Smooth muscle cell (in vitro differentiated cells): ENCODE data around the gene IL5. TPM values are rescaled to one million over a fixed set of nuclear protein-coding genes. Genes with fewer than 3 reads are reported as not detected.
"Not testable (repeated sequence)": the region's sequence is repeated elsewhere in the genome, so short reads cannot be mapped to it uniquely, and the experiment has no call there.

ENCODE experiments used
- DNase-seq: peaks from one replicate; lab custom pipeline; 2025; ENCODE audit not compliant: unreplicated experiment; lab: John Stamatoyannopoulos, UW
- H2AFZ ChIP-seq: fragments of 200-600 bp; sonication (generic); 2 replicates; pipeline ENCODE4 v1.6.0; 2016; ENCODE audit warnings: antibody characterized with exemption, low read depth, mild to moderate bottlenecking
- H3F3A ChIP-seq: fragments of 200-600 bp; sonication (generic); 2 replicates; pipeline ENCODE4 v1.6.0; 2017; ENCODE audit warnings: antibody characterized with exemption, low read depth
- H3K27ac ChIP-seq: fragments of 200-600 bp; sonication (generic); 2 replicates; pipeline ENCODE4 v1.5.1; 2016; ENCODE audit warnings: low read depth, mild to moderate bottlenecking
- H3K27me3 ChIP-seq: fragments of 200-600 bp; sonication (generic); 2 replicates; pipeline ENCODE4 v1.6.1; 2016; ENCODE audit warnings: low read depth, mild to moderate bottlenecking
- H3K36me3 ChIP-seq: fragments of 200-600 bp; sonication (generic); 2 replicates; pipeline ENCODE4 v1.5.1; 2016; ENCODE audit warnings: low read depth
- H3K4me1 ChIP-seq: fragments of 200-600 bp; sonication (generic); 2 replicates; pipeline ENCODE4 v1.5.1; 2016; ENCODE audit warnings: low read depth
- H3K4me2 ChIP-seq: fragments of 200-600 bp; sonication (generic); 2 replicates; pipeline ENCODE4 v1.6.0; 2016; ENCODE audit warnings: mild to moderate bottlenecking
- H3K4me3 ChIP-seq: fragments of 200-600 bp; sonication (generic); 2 replicates; pipeline ENCODE4 v1.5.1; 2016; ENCODE audit warnings: mild to moderate bottlenecking
- H3K79me2 ChIP-seq: fragments of 200-600 bp; sonication (generic); 2 replicates; pipeline ENCODE4 v1.6.0; 2016; ENCODE audit warnings: low read depth, mild to moderate bottlenecking
- H3K9ac ChIP-seq: fragments of 200-600 bp; sonication (generic); 2 replicates; pipeline ENCODE4 v1.6.0; 2016; ENCODE audit warnings: low read depth
- H3K9me3 ChIP-seq: fragments of 200-600 bp; sonication (generic); replicated peaks from 2 replicates; pipeline ENCODE4 v1.5.1; 2016; ENCODE audit warnings: low read depth
- H4K20me1 ChIP-seq: fragments of 200-600 bp; sonication (generic); 2 replicates; pipeline ENCODE4 v1.6.0; 2016; ENCODE audit warnings: low read depth
- whole genome bisulfite sequencing: methylation state at CpG from one replicate; pipeline ENCODE4 v1.1.7; 2016; ENCODE audit warnings: low lambda C conversion rate; 5-methylcytosine and 5-hydroxymethylcytosine counted together
- polyA plus RNA-seq: library from polyadenylated mRNA; unstranded; fragments of >200 nt; fragmentation: Nextera tagmentation; extraction: Ambion mirVana; gene quantifications from 2 replicates; pipeline ENCODE4 v1.2.1, GENCODE V29; 2016
- total RNA-seq: library from RNA; depleted of rRNA; stranded (reverse); fragments of >200 nt; gene quantifications from 2 replicates; pipeline ENCODE4 v1.2.3, GENCODE V29; 2014
- TF ChIP-seq, protein P1 (sequence below): fragments of 200-600 bp; sonication (generic); IDR thresholded peaks from 2 replicates; pipeline ENCODE4 v1.5.1; 2017; ENCODE audit warnings: borderline replicate concordance, mild to moderate bottlenecking, antibody characterized with exemption; ENCODE audit not compliant: insufficient read depth, poor library complexity, severe bottlenecking

The IL5 gene
- total and polyA plus RNA-seq, 2 experiments from 2014 or later, result not detected

DNA sequence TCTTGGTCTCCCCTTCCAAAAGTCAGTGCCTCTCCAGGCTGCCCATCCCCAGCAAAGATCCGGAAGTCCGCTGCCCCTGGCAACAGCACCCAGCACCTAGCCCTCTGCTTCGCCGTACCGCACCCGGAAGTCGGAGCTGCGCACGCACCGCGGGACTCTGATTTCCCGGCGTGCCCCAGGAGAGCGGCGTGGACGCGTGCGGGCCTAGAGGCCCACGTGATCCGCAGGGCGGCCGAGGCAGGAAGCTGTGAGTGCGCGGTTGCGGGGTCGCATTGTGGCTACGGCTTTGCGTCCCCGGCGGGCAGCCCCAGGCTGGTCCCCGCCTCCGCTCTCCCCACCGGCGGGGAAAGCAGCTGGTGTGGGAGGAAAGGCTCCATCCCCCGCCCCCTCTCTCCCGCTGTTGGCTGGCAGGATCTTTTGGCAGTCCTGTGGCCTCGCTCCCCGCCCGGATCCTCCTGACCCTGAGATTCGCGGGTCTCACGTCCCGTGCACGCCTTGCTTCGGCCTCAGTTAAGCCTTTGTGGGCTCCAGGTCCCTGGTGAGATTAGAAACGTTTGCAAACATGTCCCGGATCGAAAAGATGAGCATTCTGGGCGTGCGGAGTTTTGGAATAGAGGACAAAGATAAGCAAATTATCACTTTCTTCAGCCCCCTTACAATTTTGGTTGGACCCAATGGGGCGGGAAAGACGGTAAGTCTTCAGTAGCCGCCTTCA lies 13.6 kb upstream of the IL5 start, which contains the start of gene RAD50:
TSS of gene RAD50 (plus strand) at position 215 of the 715 bp plus-strand sequence. CDS start at position 563, 348 bp downstream.
- Histone ChIP-seq H3K9me3 (no peaks in the 10 kb centered on the region), H3K4me3 (peak within 1 kb of the TSS; percentile 87), H3K4me2 (peak within 1 kb of the TSS; percentile 99), H3K27ac (peak within 1 kb of the TSS; percentile 58), H3F3A (peaks cover 7% of the 10 kb centered on the region), H3K27me3 (no peaks in the 10 kb centered on the region), H3K79me2 (peaks cover 15% of the 10 kb centered on the region), H4K20me1 (no peaks in the 10 kb centered on the region), H2AFZ (peak within 1 kb of the TSS; percentile 100), H3K36me3 (peaks cover 3% of the 10 kb centered on the region), H3K4me1 (peaks cover 14% of the 10 kb centered on the region), H3K9ac (peak within 1 kb of the TSS; percentile 8)
- peak; percentile 62 for DNase-seq
- TF ChIP-seq, protein P1, sequence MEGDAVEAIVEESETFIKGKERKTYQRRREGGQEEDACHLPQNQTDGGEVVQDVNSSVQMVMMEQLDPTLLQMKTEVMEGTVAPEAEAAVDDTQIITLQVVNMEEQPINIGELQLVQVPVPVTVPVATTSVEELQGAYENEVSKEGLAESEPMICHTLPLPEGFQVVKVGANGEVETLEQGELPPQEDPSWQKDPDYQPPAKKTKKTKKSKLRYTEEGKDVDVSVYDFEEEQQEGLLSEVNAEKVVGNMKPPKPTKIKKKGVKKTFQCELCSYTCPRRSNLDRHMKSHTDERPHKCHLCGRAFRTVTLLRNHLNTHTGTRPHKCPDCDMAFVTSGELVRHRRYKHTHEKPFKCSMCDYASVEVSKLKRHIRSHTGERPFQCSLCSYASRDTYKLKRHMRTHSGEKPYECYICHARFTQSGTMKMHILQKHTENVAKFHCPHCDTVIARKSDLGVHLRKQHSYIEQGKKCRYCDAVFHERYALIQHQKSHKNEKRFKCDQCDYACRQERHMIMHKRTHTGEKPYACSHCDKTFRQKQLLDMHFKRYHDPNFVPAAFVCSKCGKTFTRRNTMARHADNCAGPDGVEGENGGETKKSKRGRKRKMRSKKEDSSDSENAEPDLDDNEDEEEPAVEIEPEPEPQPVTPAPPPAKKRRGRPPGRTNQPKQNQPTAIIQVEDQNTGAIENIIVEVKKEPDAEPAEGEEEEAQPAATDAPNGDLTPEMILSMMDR, result no peak
- WGBS, result 1% methylated on average over 51 of the region's 53 CpGs

DNA sequence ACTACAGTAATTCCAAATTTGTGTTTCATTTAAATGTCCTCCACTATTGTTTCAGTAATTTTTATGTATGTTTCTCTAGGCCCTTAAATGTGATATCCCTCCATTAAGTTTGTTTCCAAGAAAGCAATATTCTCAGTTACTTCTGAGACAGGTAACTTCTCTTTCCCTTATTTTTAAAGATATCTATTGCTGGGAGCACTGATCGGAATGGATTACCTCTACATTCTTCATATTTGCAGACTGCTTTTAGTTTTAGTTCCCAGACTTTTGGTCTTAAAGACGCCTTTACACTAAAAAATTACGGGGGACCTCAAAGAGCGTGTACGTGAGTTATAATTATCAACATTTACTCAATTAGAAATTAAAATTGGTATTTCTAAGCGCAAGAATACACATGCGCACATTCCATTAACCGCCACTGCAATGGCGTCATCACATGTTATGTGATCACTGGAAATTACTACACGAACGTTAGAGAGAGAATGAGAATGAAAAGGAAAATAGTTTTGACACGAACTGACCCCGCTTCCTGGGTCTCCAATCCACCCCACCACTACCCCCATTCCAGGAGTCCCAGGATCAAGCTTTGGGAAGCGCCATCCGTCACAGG lies 12.9 kb upstream of the IL5 start:
- peak overlapping the region; percentile 87 for H3K4me3 ChIP-seq
- 58% methylated on average over 15 of the region's 15 CpGs for WGBS
- H3K79me2 ChIP-seq, result peaks cover 15% of the 10 kb centered on the region
- TF ChIP-seq, protein P1, result no peak
- H3K9ac ChIP-seq, result peak overlapping the region; percentile 8
- H3K9me3 ChIP-seq, result no peaks in the 10 kb centered on the region
- no peaks in the 10 kb centered on the region for H4K20me1 ChIP-seq
- H3K4me1 ChIP-seq, result peaks cover 14% of the 10 kb centered on the region
- peaks cover 7% of the 10 kb centered on the region for H3F3A ChIP-seq
- H3K27me3 ChIP-seq, result no peaks in the 10 kb centered on the region
- no peaks in the 10 kb centered on the region for H3K36me3 ChIP-seq
- peak overlapping the region; percentile 100 for H2AFZ ChIP-seq
- H3K4me2 ChIP-seq, result peak overlapping the region; percentile 99
- DNase-seq, result no peak
- H3K27ac ChIP-seq, result peak overlapping the region; percentile 58

DNA sequence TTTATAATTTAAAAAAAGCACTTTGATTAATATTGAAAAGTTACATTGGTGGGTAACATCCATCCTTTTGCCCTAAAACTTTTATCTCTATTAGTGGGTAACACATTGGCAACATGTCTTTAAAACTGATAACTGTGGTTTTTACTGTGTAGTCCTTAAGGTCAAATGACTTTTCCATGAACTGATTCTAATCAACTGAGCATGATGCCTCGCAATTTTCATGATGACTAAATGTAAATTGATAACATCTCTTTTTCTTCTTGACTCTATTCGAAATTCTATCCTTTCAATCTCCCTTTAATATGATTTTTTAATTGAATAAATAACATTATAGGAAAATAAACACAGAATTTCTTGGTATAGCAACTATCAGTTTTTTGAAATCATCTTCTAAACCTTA lies 6.3 kb upstream of the IL5 start:
- TF ChIP-seq, protein P1, result no peak
- 85% methylated on average over 2 of the region's 2 CpGs for WGBS
- no peak for DNase-seq
- Histone ChIP-seq H3K9ac (no peak overlapping the region), H4K20me1 (no peaks in the 10 kb centered on the region), H3K4me1 (no peaks in the 10 kb centered on the region), H3K4me3 (no peak overlapping the region), H3K27ac (no peak overlapping the region), H3K9me3 (no peaks in the 10 kb centered on the region), H3F3A (no peaks in the 10 kb centered on the region), H3K27me3 (peaks cover 8% of the 10 kb centered on the region), H3K4me2 (no peak overlapping the region), H2AFZ (no peak overlapping the region), H3K36me3 (no peaks in the 10 kb centered on the region), H3K79me2 (no peaks in the 10 kb centered on the region)

DNA sequence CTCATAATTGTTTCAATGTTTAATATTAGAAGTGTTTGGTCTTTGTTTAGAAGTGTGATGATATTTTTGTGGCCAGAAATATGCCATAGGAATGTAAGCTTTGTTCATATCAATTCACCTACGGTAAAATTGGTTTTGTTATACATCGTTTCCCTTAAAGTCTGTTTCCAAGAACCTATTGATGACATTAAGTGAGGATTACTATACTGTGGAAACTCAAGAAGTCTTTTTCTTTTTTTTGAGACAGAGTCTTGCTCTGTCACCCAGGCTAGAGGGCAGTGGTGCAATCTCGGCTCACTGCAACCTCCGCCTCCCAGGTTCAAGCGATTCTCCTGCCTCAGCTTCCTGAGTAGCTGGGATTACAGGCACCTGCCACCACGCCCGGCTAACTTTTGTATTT lies 5.5 kb upstream of the IL5 start:
- H3K4me1 ChIP-seq, H3K4me2 ChIP-seq, H3K36me3 ChIP-seq, H4K20me1 ChIP-seq, H3K79me2 ChIP-seq, H3K4me3 ChIP-seq, H3F3A ChIP-seq, H2AFZ ChIP-seq, DNase-seq, H3K27ac ChIP-seq, H3K9ac ChIP-seq, H3K9me3 ChIP-seq: not testable (repeated sequence)
- 93% methylated on average over 7 of the region's 7 CpGs for WGBS
- peaks cover 15% of the 10 kb centered on the region for H3K27me3 ChIP-seq
